Measurements from ENCODE around the gene BRINP3.

DNA sequence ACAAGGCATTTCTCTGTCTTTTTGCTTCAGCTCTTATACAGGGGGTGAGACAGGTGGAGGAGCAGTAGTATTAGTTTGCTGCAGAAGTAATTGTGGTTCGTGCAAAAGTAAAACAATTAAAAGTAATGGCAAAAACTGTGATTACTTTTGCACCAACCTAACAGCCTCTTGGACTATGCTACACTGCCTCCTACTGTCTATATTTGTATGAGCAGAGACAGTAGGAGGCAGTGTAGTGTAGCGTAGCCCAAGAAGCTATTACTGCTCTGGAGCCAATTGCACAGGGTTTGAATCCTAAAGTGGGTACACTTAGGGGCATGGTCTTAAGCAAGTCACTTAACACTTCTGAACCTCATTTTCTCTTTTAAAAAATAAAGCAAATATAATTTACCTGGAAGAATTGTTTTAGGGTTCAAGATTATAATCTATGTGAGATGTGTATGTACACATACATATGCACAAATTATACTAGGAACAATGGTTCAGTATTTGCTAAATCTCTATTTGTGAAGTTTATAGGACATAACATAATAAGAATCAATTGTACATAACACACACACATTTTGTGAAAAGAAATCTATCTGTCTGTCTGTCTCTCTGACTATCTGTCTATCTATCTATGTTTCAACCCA lies 103.8 kb downstream of the BRINP3 start:
- TF ChIP-seq, protein P1, sequence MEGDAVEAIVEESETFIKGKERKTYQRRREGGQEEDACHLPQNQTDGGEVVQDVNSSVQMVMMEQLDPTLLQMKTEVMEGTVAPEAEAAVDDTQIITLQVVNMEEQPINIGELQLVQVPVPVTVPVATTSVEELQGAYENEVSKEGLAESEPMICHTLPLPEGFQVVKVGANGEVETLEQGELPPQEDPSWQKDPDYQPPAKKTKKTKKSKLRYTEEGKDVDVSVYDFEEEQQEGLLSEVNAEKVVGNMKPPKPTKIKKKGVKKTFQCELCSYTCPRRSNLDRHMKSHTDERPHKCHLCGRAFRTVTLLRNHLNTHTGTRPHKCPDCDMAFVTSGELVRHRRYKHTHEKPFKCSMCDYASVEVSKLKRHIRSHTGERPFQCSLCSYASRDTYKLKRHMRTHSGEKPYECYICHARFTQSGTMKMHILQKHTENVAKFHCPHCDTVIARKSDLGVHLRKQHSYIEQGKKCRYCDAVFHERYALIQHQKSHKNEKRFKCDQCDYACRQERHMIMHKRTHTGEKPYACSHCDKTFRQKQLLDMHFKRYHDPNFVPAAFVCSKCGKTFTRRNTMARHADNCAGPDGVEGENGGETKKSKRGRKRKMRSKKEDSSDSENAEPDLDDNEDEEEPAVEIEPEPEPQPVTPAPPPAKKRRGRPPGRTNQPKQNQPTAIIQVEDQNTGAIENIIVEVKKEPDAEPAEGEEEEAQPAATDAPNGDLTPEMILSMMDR (IDR thresholded peaks at IDR 0.05; ENCODE audit: poor library complexity, severe bottlenecking), result no peak
- no peak for TF ChIP-seq RAD21 (conservative IDR thresholded peaks at IDR 0.05)
- TF ChIP-seq TAF1 (IDR thresholded peaks at IDR 0.05; ENCODE audit: low read depth), result no peak
- TF ChIP-seq SMC3 (conservative IDR thresholded peaks at IDR 0.05; ENCODE audit: poor library complexity), result no peak
- TF ChIP-seq EZH2 (IDR thresholded peaks at IDR 0.05; ENCODE audit: borderline replicate concordance, insufficient read depth, low read length, poor library complexity, severe bottlenecking), result no peak
- TF ChIP-seq, protein P2, sequence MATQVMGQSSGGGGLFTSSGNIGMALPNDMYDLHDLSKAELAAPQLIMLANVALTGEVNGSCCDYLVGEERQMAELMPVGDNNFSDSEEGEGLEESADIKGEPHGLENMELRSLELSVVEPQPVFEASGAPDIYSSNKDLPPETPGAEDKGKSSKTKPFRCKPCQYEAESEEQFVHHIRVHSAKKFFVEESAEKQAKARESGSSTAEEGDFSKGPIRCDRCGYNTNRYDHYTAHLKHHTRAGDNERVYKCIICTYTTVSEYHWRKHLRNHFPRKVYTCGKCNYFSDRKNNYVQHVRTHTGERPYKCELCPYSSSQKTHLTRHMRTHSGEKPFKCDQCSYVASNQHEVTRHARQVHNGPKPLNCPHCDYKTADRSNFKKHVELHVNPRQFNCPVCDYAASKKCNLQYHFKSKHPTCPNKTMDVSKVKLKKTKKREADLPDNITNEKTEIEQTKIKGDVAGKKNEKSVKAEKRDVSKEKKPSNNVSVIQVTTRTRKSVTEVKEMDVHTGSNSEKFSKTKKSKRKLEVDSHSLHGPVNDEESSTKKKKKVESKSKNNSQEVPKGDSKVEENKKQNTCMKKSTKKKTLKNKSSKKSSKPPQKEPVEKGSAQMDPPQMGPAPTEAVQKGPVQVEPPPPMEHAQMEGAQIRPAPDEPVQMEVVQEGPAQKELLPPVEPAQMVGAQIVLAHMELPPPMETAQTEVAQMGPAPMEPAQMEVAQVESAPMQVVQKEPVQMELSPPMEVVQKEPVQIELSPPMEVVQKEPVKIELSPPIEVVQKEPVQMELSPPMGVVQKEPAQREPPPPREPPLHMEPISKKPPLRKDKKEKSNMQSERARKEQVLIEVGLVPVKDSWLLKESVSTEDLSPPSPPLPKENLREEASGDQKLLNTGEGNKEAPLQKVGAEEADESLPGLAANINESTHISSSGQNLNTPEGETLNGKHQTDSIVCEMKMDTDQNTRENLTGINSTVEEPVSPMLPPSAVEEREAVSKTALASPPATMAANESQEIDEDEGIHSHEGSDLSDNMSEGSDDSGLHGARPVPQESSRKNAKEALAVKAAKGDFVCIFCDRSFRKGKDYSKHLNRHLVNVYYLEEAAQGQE (IDR thresholded peaks at IDR 0.05; ENCODE audit: borderline replicate concordance), result no peak
- no peak for TF ChIP-seq POLR2AphosphoS5 (IDR thresholded peaks at IDR 0.05)
- no peak for TF ChIP-seq EP300 (conservative IDR thresholded peaks at IDR 0.05; ENCODE audit: poor library complexity, severe bottlenecking)
